Endothelial cell of umbilical vein (primary cell): ENCODE data around the gene TENM4. TPM values are rescaled to one million over a fixed set of nuclear protein-coding genes. Genes with fewer than 3 reads are reported as not detected.

Experiments
- BruUV-seq: library from RNA; stranded (reverse); fragments of 400-500 nt; replicated peaks from 2 replicates; lab custom pipeline; 2021; lab: Mats Ljungman, UMichigan
- CTCF ChIA-PET: fragments of 300-600, 350-600 bp; sonication (Branson Sonifier 250); formaldehyde crosslinking; loops from one replicate; lab custom pipeline; 2021; ENCODE audit warnings: antibody characterized with exemption, inconsistent platforms; lab: Charles Lee
- POLR2A ChIA-PET: fragments of 300-600, 350-600 bp; sonication (Branson Sonifier 250); formaldehyde crosslinking; loops from one replicate; lab custom pipeline; 2021; ENCODE audit warnings: antibody characterized with exemption, inconsistent platforms; lab: Charles Lee
- DNase-seq: peaks from one replicate; pipeline ENCODE4 v3.0.0-alpha.2; 2011; ENCODE audit warnings: low read depth, low spot score
- FAIRE-seq: peaks from 2 replicates; lab custom pipeline; 2011; peaks lifted over from hg19 to GRCh38; lab: Jason Lieb, UNC
- H2AFZ ChIP-seq: 2 replicates; pipeline ENCODE4 v1.6.0; 2012; ENCODE audit warnings: low read depth, low read length, control low read depth, inconsistent platforms
- H3K27ac ChIP-seq: 2 replicates; pipeline ENCODE4 v1.5.1; 2011; ENCODE audit warnings: low read depth, mild to moderate bottlenecking, control low read depth, low read length, moderate library complexity; ENCODE audit not compliant: insufficient read depth
- H3K27me3 ChIP-seq, 2 experiments: 2 replicates each; pipeline versions ENCODE4 v1.6.0 to v1.6.1; 2011; ENCODE audit warnings: low read length in 2 of 2, mixed read lengths in 1 of 2; ENCODE audit not compliant: control insufficient read depth in 2 of 2, insufficient read depth in 2 of 2
- H3K36me3 ChIP-seq, 2 experiments: 2 replicates in 1 of 2; 3 replicates in 1 of 2; pipeline ENCODE4 v1.5.1; 2011; ENCODE audit warnings: low read length in 2 of 2, mild to moderate bottlenecking in 1 of 2, moderate library complexity in 1 of 2; ENCODE audit not compliant: control insufficient read depth in 2 of 2, insufficient read depth in 2 of 2; ENCODE audit errors: extremely low read depth in 1 of 2
- H3K4me1 ChIP-seq: 3 replicates; pipeline ENCODE4 v1.5.1; 2011; ENCODE audit warnings: mild to moderate bottlenecking, low read length; ENCODE audit not compliant: control insufficient read depth, insufficient read depth; ENCODE audit errors: extremely low read depth
- H3K4me2 ChIP-seq: 2 replicates; pipeline ENCODE4 v1.6.1; 2011; ENCODE audit warnings: low read length, control low read depth, mixed read lengths; ENCODE audit not compliant: insufficient read depth
- H3K4me3 ChIP-seq, 3 experiments: fragments of 200-600 bp in 1 of 3; sonication (generic), shearing (Covaris generic) in 1 of 3; replicated peaks in 1 of 3; 2 replicates each; pipeline ENCODE4 v1.5.1; 2011 to 2016; ENCODE audit warnings: control low read depth in 3 of 3, low read length in 3 of 3, mild to moderate bottlenecking in 2 of 3, inconsistent platforms in 1 of 3, low read depth in 1 of 3, moderate library complexity in 1 of 3; ENCODE audit not compliant: insufficient read depth in 1 of 3
- H3K79me2 ChIP-seq: 2 replicates; pipeline ENCODE4 v1.6.0; 2012; ENCODE audit warnings: low read length, inconsistent platforms; ENCODE audit not compliant: control insufficient read depth, insufficient read depth
- H3K9ac ChIP-seq: replicated peaks from 2 replicates; pipeline ENCODE3; 2011; ENCODE audit warnings: low read length, control low read depth; ENCODE audit not compliant: insufficient read depth; ENCODE audit errors: extremely low read depth
- H3K9me1 ChIP-seq: replicated peaks from 3 replicates; pipeline ENCODE4 v1.6.0; 2011; ENCODE audit warnings: mild to moderate bottlenecking, low read length; ENCODE audit not compliant: control insufficient read depth, insufficient read depth; ENCODE audit errors: extremely low read depth
- H3K9me3 ChIP-seq: replicated peaks from 2 replicates; pipeline ENCODE4 v1.5.1; 2012; ENCODE audit warnings: low read length, inconsistent platforms; ENCODE audit not compliant: control insufficient read depth, insufficient read depth
- H4K20me1 ChIP-seq: replicated peaks from 2 replicates; pipeline ENCODE3; 2011; ENCODE audit warnings: mild to moderate bottlenecking, low read length; ENCODE audit not compliant: control insufficient read depth, insufficient read depth; ENCODE audit errors: extremely low read depth
- CTCF ChIP-seq, 2 donors: IDR thresholded peaks; 1 replicate in 1 of 2; 2 replicates in 1 of 2; pipeline ENCODE4 v1.5.1; 2011; ENCODE audit warnings: low read length in 2 of 2, mild to moderate bottlenecking in 2 of 2, moderate library complexity in 2 of 2, control low read depth in 1 of 2, inconsistent platforms in 1 of 2, low read depth in 1 of 2; ENCODE audit not compliant: insufficient read depth in 1 of 2; ENCODE audit errors: extremely low read depth in 1 of 2
- EZH2 ChIP-seq: IDR thresholded peaks from 2 replicates; pipeline ENCODE4 v1.6.1; 2012; ENCODE audit warnings: borderline replicate concordance, low read depth, mild to moderate bottlenecking, moderate library complexity, low read length, inconsistent platforms; ENCODE audit not compliant: severe bottlenecking
- FOS ChIP-seq: IDR thresholded peaks from 2 replicates; pipeline ENCODE4 v1.6.1; 2011; ENCODE audit warnings: mild to moderate bottlenecking, low read length, moderate library complexity, borderline replicate concordance; ENCODE audit not compliant: insufficient read depth
- GATA2 ChIP-seq: IDR thresholded peaks from 2 replicates; pipeline ENCODE4 v1.7.0; 2011; ENCODE audit warnings: low read depth, mild to moderate bottlenecking, moderate library complexity, mixed read lengths, low read length; ENCODE audit not compliant: insufficient read length, insufficient read depth
- JUN ChIP-seq: IDR thresholded peaks from 2 replicates; pipeline ENCODE4 v1.6.1; 2011; ENCODE audit warnings: borderline replicate concordance, low read depth; ENCODE audit not compliant: insufficient read length, insufficient read depth
- MAX ChIP-seq: IDR thresholded peaks from 2 replicates; pipeline ENCODE4 v1.6.1; 2011; ENCODE audit not compliant: insufficient read depth, insufficient read length
- MYC ChIP-seq: IDR thresholded peaks from one replicate; pipeline ENCODE4 v1.6.1; 2011; ENCODE audit warnings: mild to moderate bottlenecking, low read depth, low read length
- POLR2A ChIP-seq: IDR thresholded peaks from 2 replicates; pipeline ENCODE4 v1.6.1; 2012; ENCODE audit warnings: low read depth, mild to moderate bottlenecking, control low read depth, low read length
- POLR2AphosphoS5 ChIP-seq: IDR thresholded peaks from 2 replicates; pipeline ENCODE4 v1.6.1; 2012; ENCODE audit warnings: low read depth, mild to moderate bottlenecking, control low read depth, low read length, moderate library complexity; ENCODE audit not compliant: insufficient read depth
- dilution Hi-C: fragments of 300-500 bp; cut with MboI; formaldehyde crosslinking; loops from one replicate; pipeline ENCODE4 v1.15.0; 2019; ENCODE audit warnings: low sequenced_read_pairs; ENCODE audit not compliant: extremely low pct_ligation_motif_present
- intact Hi-C: fragments of 100-400 bp; cut with micrococcal nuclease; formaldehyde crosslinking; loops from one replicate; pipeline ENCODE4 v1.10.0; 2022
- polyA plus RNA-seq, 4 experiments: library from polyadenylated mRNA; depleted of rRNA in 3 of 4; stranded (reverse) in 3 of 4; unstranded in 1 of 4; fragments of >200 nt; gene quantifications; 2 replicates each; pipeline versions ENCODE4 v1.2.1 to v1.2.3, GENCODE V29; 2011 to 2012; ENCODE audit warnings: missing spikeins in 1 of 4
- total RNA-seq: library from RNA; stranded (reverse); gene quantifications from 2 replicates; pipeline ENCODE4 v1.2.3, GENCODE V29; 2021

TENM4 gene
- total and polyA plus RNA-seq, 2 donors (not counting 3 experiments of a cell fraction or from before 2014, with no cell fraction given), result 0.06 to 0.27 TPM

- intact Hi-C loops, result no loop called here
- H3K9me1 ChIP-seq, result no peaks in the 10 kb centered on the region
- H4K20me1 ChIP-seq, result no peaks in the 10 kb centered on the region
- no peak overlapping the region for H3K4me3 ChIP-seq
- H3K79me2 ChIP-seq, result no peaks in the 10 kb centered on the region
- no peak for FAIRE-seq
- no peak for DNase-seq
- H3K4me1 ChIP-seq, result no peaks in the 10 kb centered on the region
- H3K4me2 ChIP-seq, result no peak overlapping the region
- no peak overlapping the region for H2AFZ ChIP-seq
- no peak overlapping the region for H3K27ac ChIP-seq
- ChIA-PET CTCF (interaction anchor here (1.2 kb wide), 1 partner anchor 24 kb away, joined by 4 read pairs; no protein-coding TSS in a partner anchor), POLR2A (no interaction called here)
- dilution Hi-C loops, result no loop called here
- H3K36me3 ChIP-seq, result no peaks in the 10 kb centered on the region
- H3K9ac ChIP-seq, result no peak overlapping the region
- H3K9me3 ChIP-seq, result no peaks in the 10 kb centered on the region
- BruUV-seq, result no TSS peak
- no peaks in the 10 kb centered on the region for H3K27me3 ChIP-seq
- no peak for TF ChIP-seq CTCF (IDR thresholded peaks at IDR 0.05; ENCODE audit: extremely low read depth in 1 of 2, insufficient read depth in 1 of 2, low read depth in 1 of 2, low read length in 2 of 2)
- no peak for TF ChIP-seq GATA2
- TF ChIP-seq FOS, result no peak
These were observed 771.6 kb downstream of the TENM4 start for GRCh38 chr11:78669249-78669648.

- DNase-seq, result no peak
- Histone ChIP-seq H2AFZ (no peak overlapping the region), H3K9ac (no peak overlapping the region), H3K36me3 (no peaks in the 10 kb centered on the region), H3K4me1 (no peaks in the 10 kb centered on the region), H3K79me2 (no peaks in the 10 kb centered on the region), H3K27me3 (no peaks in the 10 kb centered on the region), H3K9me1 (no peaks in the 10 kb centered on the region), H3K4me2 (no peak overlapping the region), H3K27ac (no peak overlapping the region), H3K4me3 (no peak overlapping the region), H4K20me1 (no peaks in the 10 kb centered on the region), H3K9me3 (no peaks in the 10 kb centered on the region)
- intact Hi-C loops (no loop called here), dilution Hi-C loops (no loop called here)
- CTCF ChIA-PET, result no interaction called here
- POLR2A ChIA-PET, result no interaction called here
- FAIRE-seq, result no peak
- TF ChIP-seq MAX (no peak), EZH2 (no peak), GATA2 (no peak), POLR2AphosphoS5 (no peak), JUN (no peak), MYC (no peak), CTCF (IDR thresholded peaks at IDR 0.05; ENCODE audit: extremely low read depth in 1 of 2, insufficient read depth in 1 of 2, low read depth in 1 of 2, low read length in 2 of 2) (no peak), FOS (no peak), POLR2A (no peak)
- no TSS peak for BruUV-seq
These were observed 773.4 kb downstream of the TENM4 start for GRCh38 chr11:78667461-78667860.
